HG02981 (cell line): Measurements from ENCODE around the gene CST4.
"Not testable (repeated sequence)": the region's sequence is repeated elsewhere in the genome, so short reads cannot be mapped to it uniquely, and the experiment has no call there.

Experiments
- ATAC-seq: cut with Tn5 transposase; IDR thresholded peaks from one replicate; pipeline ENCODE4 v1.9.1; 2021; ENCODE audit warnings: mild to moderate bottlenecking, moderate library complexity; ENCODE audit not compliant: unreplicated experiment

CST4 gene

GRCh38 chr20:23645575-23645974, 43.3 kb downstream of the CST4 start:
- no peak for ATAC-seq

- no peak for ATAC-seq
Observed at GRCh38 chr20:23644164-23644563, 44.7 kb downstream of the CST4 start.

- no peak for ATAC-seq
Observed at GRCh38 chr20:23643659-23644058, 45.2 kb downstream of the CST4 start.

- ATAC-seq, result no peak
Observed at GRCh38 chr20:23641936-23642751, 46.7 kb downstream of the CST4 start.

GRCh38 chr20:23640671-23641667, 47.9 kb downstream of the CST4 start:
- ATAC-seq, result no peak

- no peak for ATAC-seq
Observed at GRCh38 chr20:23640018-23640601, 48.7 kb downstream of the CST4 start.

GRCh38 chr20:23639490-23639958, 49.3 kb downstream of the CST4 start:
- no peak for ATAC-seq

GRCh38 chr20:23638309-23638708, 50.5 kb downstream of the CST4 start:
- ATAC-seq, result no peak

- peak; percentile 47 for ATAC-seq
Observed at GRCh38 chr20:23637282-23638221, 51.3 kb downstream of the CST4 start, which contains the start of gene CST3. Gene CST3 (minus strand): TSS chr20:23637955. CDS start chr20:23637862, 93 bp downstream.

GRCh38 chr20:23636908-23637281, 51.9 kb downstream of the CST4 start:
- no peak for ATAC-seq

- no peak for ATAC-seq
Observed at GRCh38 chr20:23636182-23636907, 52.5 kb downstream of the CST4 start.

- not testable (repeated sequence) for ATAC-seq
Observed at GRCh38 chr20:23635768-23636090, 53.1 kb downstream of the CST4 start.
